Stimulated activated effector memory CD8-positive, alpha-beta T cell treated with anti-CD3 and anti-CD28 coated beads, Interleukin-12 subunit alpha, Interleukin-12 subunit beta, amount 100 ng/mL, for 72 hours (primary cell): Measurements from ENCODE around the gene DRGX.

Source experiments
- ATAC-seq: fragments of 150-1000 bp; cut with Tn5 transposase; 2 replicates; pipeline ENCODE4 v1.10.0; 2021
- DNase-seq, 2 donors: peaks; one replicate each; pipeline ENCODE4 v3.0.0; 2021 to 2022; ENCODE audit warnings: low spot score in 2 of 2
- H3K27ac Mint-ChIP-seq: one replicate; pipeline ENCODE4 v1.8.0; 2022; ENCODE audit warnings: mild to moderate bottlenecking, mixed read lengths
- H3K36me3 Mint-ChIP-seq: one replicate; pipeline ENCODE4 v1.8.0; 2022; ENCODE audit warnings: mild to moderate bottlenecking, mixed read lengths
- H3K4me1 Mint-ChIP-seq: one replicate; pipeline ENCODE4 v1.8.0; 2022; ENCODE audit warnings: mixed read lengths
- H3K4me3 Mint-ChIP-seq: one replicate; pipeline ENCODE4 v1.8.0; 2022; ENCODE audit warnings: mild to moderate bottlenecking, mixed read lengths
- H3K9me3 Mint-ChIP-seq: one replicate; pipeline ENCODE4 v1.8.0; 2022; ENCODE audit warnings: mixed read lengths

The DRGX gene

GRCh38 chr10:49395741-49396665, at the start of gene DRGX:
TSS of gene DRGX (minus strand) at chr10:49396089. CDS start at chr10:49395440, 649 bp downstream.
- no peak within 1 kb of the TSS for H3K4me3 Mint-ChIP-seq
- no peak within 1 kb of the TSS for H3K27ac Mint-ChIP-seq
- DNase-seq (no peak), ATAC-seq (no peak)
- no peaks in the 10 kb centered on the region for H3K9me3 Mint-ChIP-seq
- peaks cover 16% of the 10 kb centered on the region for H3K4me1 Mint-ChIP-seq
- H3K36me3 Mint-ChIP-seq = no peaks in the 10 kb centered on the region

DNA sequence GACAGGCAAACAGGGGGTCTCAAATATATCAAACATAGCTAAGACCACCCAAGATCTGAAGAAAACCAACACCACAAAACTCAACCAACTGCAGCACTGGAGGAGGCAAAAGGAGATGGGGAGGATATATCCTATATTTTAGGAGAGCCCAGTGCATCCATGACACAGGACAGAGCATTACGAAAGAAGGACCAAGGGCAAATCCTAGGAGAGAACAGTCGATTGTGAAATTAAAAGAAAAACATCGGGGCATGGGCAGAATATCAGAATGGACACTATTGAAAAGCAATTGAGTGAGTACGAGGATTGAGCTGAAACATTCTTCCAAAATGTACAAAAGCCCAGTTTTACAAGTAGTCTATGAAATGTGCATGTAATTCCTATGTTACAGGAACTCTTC, 48.5 kb upstream of the DRGX start:
- Mint-ChIP-seq H3K4me3 (no peak overlapping the region), H3K4me1 (peaks cover 26% of the 10 kb centered on the region), H3K36me3 (no peaks in the 10 kb centered on the region), H3K27ac (no peak overlapping the region), H3K9me3 (peaks cover 10% of the 10 kb centered on the region)
- ATAC-seq (no peak), DNase-seq (no peak)

DNA sequence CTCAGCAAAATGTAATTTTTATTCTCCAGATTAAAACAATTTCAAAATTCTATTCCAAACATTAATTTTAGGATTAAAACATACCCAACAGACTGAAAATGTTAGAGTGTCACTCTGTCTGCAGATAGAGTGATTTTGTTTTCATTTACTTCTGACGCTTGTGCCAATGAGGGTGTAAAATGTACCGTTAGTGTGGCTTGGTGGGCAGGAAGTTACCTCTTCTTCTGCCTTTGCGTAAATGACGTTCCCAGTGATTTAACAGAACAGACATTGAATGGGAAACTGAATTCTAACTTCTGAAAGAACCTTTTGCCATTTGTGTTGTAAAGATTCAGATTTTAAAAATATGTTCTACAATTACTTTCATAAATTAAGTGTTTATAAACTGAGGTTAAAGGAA, 47.0 kb upstream of the DRGX start:
- Mint-ChIP-seq H3K36me3 (no peaks in the 10 kb centered on the region), H3K9me3 (no peaks in the 10 kb centered on the region), H3K27ac (no peak overlapping the region), H3K4me1 (peaks cover 26% of the 10 kb centered on the region), H3K4me3 (no peak overlapping the region)
- DNase-seq (no peak), ATAC-seq (no peak)

DNA sequence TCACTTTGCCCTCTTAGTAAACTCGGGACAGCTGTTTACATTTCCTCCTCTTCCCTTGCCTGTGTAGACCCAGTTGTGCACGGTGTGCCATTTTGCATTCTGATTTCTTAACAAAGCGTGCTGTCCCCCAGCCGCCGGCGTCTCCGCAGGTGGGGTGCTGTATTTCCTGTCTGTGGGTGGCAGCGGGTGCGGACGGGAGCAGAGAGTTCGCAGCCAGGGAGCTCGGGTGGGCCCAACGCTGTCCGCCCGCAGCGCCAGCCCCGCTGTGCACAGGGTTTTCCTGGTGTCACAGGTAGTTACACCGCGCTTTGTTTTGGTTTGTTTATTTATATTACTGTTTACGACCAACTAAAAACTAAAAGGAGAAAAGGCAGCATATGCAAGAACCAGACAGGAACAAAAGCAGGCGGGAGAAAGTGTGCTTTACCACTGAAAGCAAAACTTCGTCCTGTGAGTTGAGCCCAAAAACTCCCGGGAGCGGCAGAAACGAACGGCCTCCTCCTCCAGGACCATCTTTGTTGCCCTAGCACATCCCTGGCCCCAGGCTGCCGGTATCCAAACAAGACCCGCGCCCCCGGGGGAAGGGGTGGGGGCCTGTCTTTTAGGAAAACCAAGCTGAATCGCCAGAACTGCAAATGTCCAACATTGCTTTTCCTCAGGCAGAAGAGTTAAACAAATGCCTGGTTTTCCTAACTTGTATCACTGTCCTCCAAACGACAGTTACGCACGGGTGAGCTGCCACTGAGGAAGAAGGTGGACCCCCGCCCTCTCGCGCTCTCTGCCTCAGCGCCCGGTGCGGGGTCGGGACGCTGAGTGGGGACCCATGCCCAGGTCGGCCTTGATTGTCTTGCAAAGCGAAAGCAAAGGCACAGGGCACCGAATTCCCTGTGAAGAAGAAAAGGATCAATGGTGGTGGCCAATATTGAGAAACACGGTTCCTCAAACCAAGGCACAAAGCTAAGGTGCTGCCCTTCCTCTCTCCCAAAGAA, 45.9 kb upstream of the DRGX start:
- Mint-ChIP-seq H3K9me3 (no peaks in the 10 kb centered on the region), H3K36me3 (no peaks in the 10 kb centered on the region), H3K27ac (no peak overlapping the region), H3K4me1 (peaks cover 26% of the 10 kb centered on the region), H3K4me3 (peak overlapping the region; percentile 63)
- ATAC-seq (peak; percentile 57), DNase-seq (no peak)

- no peak for ATAC-seq
- H3K4me1 Mint-ChIP-seq = peaks cover under 1% of the 10 kb centered on the region
- H3K9me3 Mint-ChIP-seq = peaks cover 7% of the 10 kb centered on the region
- no peak for DNase-seq
- no peak overlapping the region for H3K4me3 Mint-ChIP-seq
- H3K27ac Mint-ChIP-seq = no peak overlapping the region
- no peaks in the 10 kb centered on the region for H3K36me3 Mint-ChIP-seq
These were observed 39.3 kb upstream of the DRGX start for GRCh38 chr10:49435225-49435624.

DNA sequence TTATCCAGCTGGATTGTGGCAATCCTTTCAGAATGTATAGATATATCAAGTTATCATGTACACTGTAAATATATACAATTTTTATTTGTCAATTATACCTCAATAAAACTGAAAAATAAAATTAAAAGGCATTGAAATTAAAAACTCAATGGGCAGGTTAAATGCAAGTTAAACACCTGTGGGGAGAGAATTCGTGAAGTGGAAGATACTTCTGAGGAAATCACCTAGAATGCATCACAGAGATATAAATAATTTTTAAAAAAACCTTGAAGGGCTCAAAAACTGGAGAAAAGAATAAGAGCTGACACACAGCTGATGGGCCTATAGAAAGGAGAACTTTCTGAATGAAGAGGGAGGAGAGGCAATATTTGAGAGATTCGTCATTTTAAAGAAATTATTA, 37.2 kb upstream of the DRGX start:
- Mint-ChIP-seq H3K27ac (no peak overlapping the region), H3K4me1 (no peaks in the 10 kb centered on the region), H3K36me3 (no peaks in the 10 kb centered on the region), H3K4me3 (no peak overlapping the region), H3K9me3 (peaks cover 7% of the 10 kb centered on the region)
- ATAC-seq (no peak), DNase-seq (no peak)

DNA sequence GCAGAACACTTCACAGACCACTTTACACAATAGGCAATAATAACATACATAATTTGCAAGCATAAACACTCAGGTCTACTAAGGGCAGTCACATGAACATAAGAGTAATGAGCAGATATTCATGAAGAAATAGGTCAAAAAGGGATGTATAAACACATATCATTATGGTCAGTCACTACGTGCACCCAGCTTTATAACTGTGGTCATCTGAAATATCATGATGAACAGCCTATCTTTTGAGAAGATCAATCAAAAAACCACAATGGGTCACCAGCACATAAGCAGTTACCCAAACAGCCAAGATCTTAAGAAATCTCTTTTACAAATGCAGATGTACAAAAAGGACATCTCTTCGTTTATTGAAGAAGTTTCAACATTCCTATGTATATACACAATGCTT, 35.5 kb upstream of the DRGX start:
- Mint-ChIP-seq H3K4me3 (no peak overlapping the region), H3K4me1 (no peaks in the 10 kb centered on the region), H3K36me3 (no peaks in the 10 kb centered on the region), H3K27ac (no peak overlapping the region), H3K9me3 (peaks cover 7% of the 10 kb centered on the region)
- ATAC-seq (no peak), DNase-seq (no peak)

GRCh38 chr10:49429458-49429857, 33.6 kb upstream of the DRGX start:
- no peak overlapping the region for H3K4me3 Mint-ChIP-seq
- DNase-seq = no peak
- H3K27ac Mint-ChIP-seq = no peak overlapping the region
- H3K36me3 Mint-ChIP-seq = no peaks in the 10 kb centered on the region
- no peaks in the 10 kb centered on the region for H3K4me1 Mint-ChIP-seq
- H3K9me3 Mint-ChIP-seq = peaks cover 7% of the 10 kb centered on the region
- no peak for ATAC-seq

GRCh38 chr10:49426490-49427360, 30.8 kb upstream of the DRGX start:
- H3K36me3 Mint-ChIP-seq = no peaks in the 10 kb centered on the region
- DNase-seq = no peak

DNA sequence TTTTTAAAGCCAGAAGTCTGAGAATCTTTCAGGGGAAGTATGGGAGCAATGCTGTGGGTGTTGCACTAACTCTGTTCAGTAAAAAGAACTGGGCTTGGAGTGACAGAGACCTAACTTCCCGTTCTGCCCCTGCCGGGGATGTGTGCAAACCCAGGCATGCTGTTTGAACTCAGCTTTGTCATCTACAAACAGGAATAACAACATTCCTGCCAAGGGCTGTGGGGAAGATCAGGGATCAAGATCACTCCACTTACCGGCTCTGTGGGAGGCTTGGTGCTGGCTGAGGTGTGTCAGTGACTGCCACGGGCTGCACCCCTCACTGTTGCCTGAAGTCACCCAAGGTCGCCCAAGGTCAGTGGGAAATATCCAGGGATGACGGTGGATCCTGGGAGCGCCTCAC, 23.1 kb upstream of the DRGX start:
- no peaks in the 10 kb centered on the region for H3K36me3 Mint-ChIP-seq
- no peaks in the 10 kb centered on the region for H3K4me1 Mint-ChIP-seq
- ATAC-seq (no peak), DNase-seq (no peak)
- H3K9me3 Mint-ChIP-seq = no peaks in the 10 kb centered on the region
- H3K4me3 Mint-ChIP-seq = no peak overlapping the region
- H3K27ac Mint-ChIP-seq = no peak overlapping the region

More at GRCh38 chr10:49426490-49427360, 30.8 kb upstream of the DRGX start:
- no peak for ATAC-seq
- Mint-ChIP-seq H3K4me1 (no peaks in the 10 kb centered on the region), H3K27ac (no peak overlapping the region), H3K4me3 (no peak overlapping the region), H3K9me3 (no peaks in the 10 kb centered on the region)

DNA sequence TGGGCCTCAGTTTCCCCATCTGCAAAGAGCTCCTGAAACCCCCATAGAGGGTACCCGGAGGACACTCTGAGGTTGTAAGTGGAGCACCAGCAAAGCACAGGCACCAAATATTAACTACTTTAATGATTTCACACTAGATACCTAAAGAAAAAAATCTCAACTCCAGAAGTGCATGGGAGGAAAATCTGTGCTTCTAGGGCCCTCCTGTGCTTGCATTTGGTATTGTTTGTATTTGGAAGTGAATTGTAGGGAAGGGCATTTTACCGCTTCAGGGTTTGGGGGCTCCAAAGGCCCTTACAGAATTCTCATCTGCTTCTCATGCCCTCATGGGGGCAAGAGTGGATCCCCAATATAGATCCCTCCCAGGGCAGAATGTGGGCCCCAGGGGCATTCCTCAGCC, 22.4 kb upstream of the DRGX start:
- Mint-ChIP-seq H3K9me3 (no peaks in the 10 kb centered on the region), H3K4me3 (no peak overlapping the region), H3K36me3 (no peaks in the 10 kb centered on the region), H3K4me1 (no peaks in the 10 kb centered on the region), H3K27ac (no peak overlapping the region)
- ATAC-seq (no peak), DNase-seq (no peak)

GRCh38 chr10:49418053-49418326, 22.1 kb upstream of the DRGX start:
- ATAC-seq (no peak), DNase-seq (no peak)
- Mint-ChIP-seq H3K4me3 (no peak overlapping the region), H3K9me3 (no peaks in the 10 kb centered on the region), H3K36me3 (no peaks in the 10 kb centered on the region), H3K27ac (no peak overlapping the region), H3K4me1 (no peaks in the 10 kb centered on the region)

DNA sequence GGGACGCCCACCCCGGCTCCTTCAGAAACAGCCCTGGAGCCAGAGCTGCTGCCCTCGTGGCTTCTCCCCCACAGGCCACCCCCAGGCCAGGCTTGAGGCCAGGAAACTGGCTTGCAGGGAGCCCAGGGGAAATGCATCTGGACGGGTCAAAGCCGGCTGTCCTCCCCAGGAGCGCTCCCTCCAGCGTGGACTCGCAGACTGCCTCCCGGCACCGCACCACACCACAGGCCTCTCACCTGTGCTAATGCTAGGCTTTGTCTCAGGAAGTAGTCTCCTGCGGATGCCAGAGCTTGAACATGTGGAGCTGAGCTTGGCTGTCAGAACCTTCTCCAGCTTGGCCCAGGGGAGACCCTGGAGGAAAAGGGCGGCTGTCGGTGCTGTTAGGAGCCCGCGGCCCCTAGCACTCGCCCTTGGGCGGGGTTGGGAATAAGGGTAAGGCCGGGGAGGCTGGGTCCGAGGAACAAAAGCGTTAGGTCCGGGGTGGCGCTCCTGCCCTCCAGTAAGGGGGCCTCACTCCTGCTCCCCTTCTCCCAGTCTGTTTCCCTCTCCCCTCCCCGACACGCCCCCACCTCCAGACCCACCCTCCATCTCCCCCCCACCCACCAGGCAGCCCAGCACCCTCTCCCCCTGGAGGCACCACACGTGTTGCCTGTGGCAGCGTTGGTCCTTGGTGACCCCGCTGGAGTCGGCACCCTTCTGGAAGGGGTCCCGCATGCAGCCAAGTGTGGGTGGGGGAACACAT, 21.6 kb upstream of the DRGX start:
- Mint-ChIP-seq H3K27ac (no peak overlapping the region), H3K36me3 (no peaks in the 10 kb centered on the region), H3K9me3 (no peaks in the 10 kb centered on the region), H3K4me3 (no peak overlapping the region), H3K4me1 (no peaks in the 10 kb centered on the region)
- DNase-seq (no peak), ATAC-seq (no peak)

- Mint-ChIP-seq H3K4me3 (no peak overlapping the region), H3K27ac (no peak overlapping the region)
These were observed 20.0 kb upstream of the DRGX start for GRCh38 chr10:49415846-49416245.

More at GRCh38 chr10:49415846-49416245, 20.0 kb upstream of the DRGX start:
- Mint-ChIP-seq H3K36me3 (no peaks in the 10 kb centered on the region), H3K9me3 (no peaks in the 10 kb centered on the region), H3K4me1 (no peaks in the 10 kb centered on the region)
- DNase-seq (no peak), ATAC-seq (no peak)
